ENCODE results near the gene KLHL15. TPM values are rescaled to one million over a fixed set of nuclear protein-coding genes. Genes with fewer than 3 reads are reported as not detected.

KLHL15 gene
- total and polyA plus RNA-seq, 2 experiments from 2014 or later: 2.4 to 15.0 TPM

- no peaks in the 10 kb centered on the region for H3K4me1 ChIP-seq (ENCODE audit: insufficient read depth)
- Mint-ChIP-seq H3K27me3 (ENCODE audit: insufficient read depth, low read depth, poor library complexity) (peaks cover 2% of the 10 kb centered on the region), H3K4me1 (no peaks in the 10 kb centered on the region), H3K36me3 (ENCODE audit: low read depth) (peaks cover 11% of the 10 kb centered on the region), H3K9me3 (no peaks in the 10 kb centered on the region), H3K4me3 (no peak overlapping the region), H3K27ac (no peak overlapping the region)
- H3K27me3 ChIP-seq (ENCODE audit: insufficient read depth): no peaks in the 10 kb centered on the region
- no peaks in the 10 kb centered on the region for H3K9me2 ChIP-seq (ENCODE audit: insufficient read depth)
- H2AFZ ChIP-seq: no peak overlapping the region
- TF ChIP-seq REST (IDR thresholded peaks at IDR 0.05; ENCODE audit: unreplicated experiment) (no peak), ZNF462 (CRISPR knock-in tag; IDR thresholded peaks at IDR 0.05) (no peak), NANOG (IDR thresholded peaks at IDR 0.05; ENCODE audit: borderline replicate concordance) (no peak), EZH2 (IDR thresholded peaks at IDR 0.05; ENCODE audit: low read depth, unreplicated experiment) (no peak), POLR2AphosphoS5 (IDR thresholded peaks at IDR 0.05; ENCODE audit: low read depth) (no peak), EZH2phosphoT487 (IDR thresholded peaks at IDR 0.05; ENCODE audit: unreplicated experiment) (no peak), CREB1 (CRISPR knock-in tag; IDR thresholded peaks at IDR 0.05; ENCODE audit: low read depth) (no peak), JUNB (IDR thresholded peaks at IDR 0.05; ENCODE audit: unreplicated experiment) (no peak), ZNF331 (CRISPR knock-in tag; IDR thresholded peaks at IDR 0.05; ENCODE audit: low read depth) (no peak), ZNF114 (CRISPR knock-in tag; IDR thresholded peaks at IDR 0.05) (no peak), STAT1 (IDR thresholded peaks at IDR 0.05; ENCODE audit: unreplicated experiment) (no peak), ETS1 (IDR thresholded peaks at IDR 0.05) (no peak), CTCF (conservative IDR thresholded peaks at IDR 0.05; ENCODE audit: low read depth in 2 of 2) (no peak)
- peaks cover 42% of the 10 kb centered on the region for H3K79me2 ChIP-seq (replicated peaks; ENCODE audit: insufficient read depth)
- no peaks in the 10 kb centered on the region for H4K20me1 ChIP-seq (replicated peaks; ENCODE audit: insufficient read depth)
- no peak overlapping the region for H3K4me3 ChIP-seq
- DNase-seq (ENCODE audit: low spot score): no peak
- no peaks in the 10 kb centered on the region for H3K36me3 ChIP-seq (ENCODE audit: insufficient read depth)
- no peak overlapping the region for H3K27ac ChIP-seq (ENCODE audit: low read depth)
- H3K4me2 ChIP-seq: no peak overlapping the region
- no peaks in the 10 kb centered on the region for H3F3A ChIP-seq (replicated peaks; ENCODE audit: low read depth)
- no peak for ATAC-seq
Observed at GRCh38 chrX:24012266-24012665, 14.7 kb downstream of the KLHL15 start.

All from GM23338 (cell line).